ENCODE measurements around the gene DDX1. TPM values are rescaled to one million over a fixed set of nuclear protein-coding genes. Genes with fewer than 3 reads are reported as not detected.

The DDX1 gene
- total and polyA plus RNA-seq, 10 of the 15 experiments (the other 5 are each of a cell fraction or from before 2014, with no cell fraction given) = 53.2 to 134 (median 85.6) TPM

- peak; percentile 39 for TF ChIP-seq NKRF (conservative IDR thresholded peaks at IDR 0.05)
- TF ChIP-seq SREBF2 (IDR thresholded peaks at IDR 0.05; ENCODE audit: low read length) = 0 out of 2 replicates have a peak, but pooled peaks have one; percentile 51
- TF ChIP-seq RELA (IDR thresholded peaks at IDR 0.05; ENCODE audit: borderline replicate concordance, partially characterized antibody) = peak; percentile 33
- peak; percentile 61; the same call in 1 of the 2 replicates for TF ChIP-seq SMAD5 (IDR thresholded peaks at IDR 0.05; ENCODE audit: low read depth)
- no peak for TF ChIP-seq ZBTB4 (CRISPR knock-in tag; IDR thresholded peaks at IDR 0.05)
- TF ChIP-seq ZSCAN29 (IDR thresholded peaks at IDR 0.05) = no peak
- TF ChIP-seq MTA2 (IDR thresholded peaks at IDR 0.05; ENCODE audit: low read depth) = no peak
- TF ChIP-seq RCOR1 (conservative IDR thresholded peaks at IDR 0.05; ENCODE audit: low read depth, low read length) = peak; percentile 63; the same call in 1 of the 2 replicates
- TF ChIP-seq BCLAF1 (IDR thresholded peaks at IDR 0.05) = no peak
- no peak for TF ChIP-seq BCL3 (IDR thresholded peaks at IDR 0.05; ENCODE audit: borderline replicate concordance, insufficient read depth, low read depth, low read length, poor library complexity, severe bottlenecking)
- TF ChIP-seq ZNF207 (IDR thresholded peaks at IDR 0.05; ENCODE audit: borderline replicate concordance) = peak; percentile 77; the same call in 1 of the 2 replicates
- TF ChIP-seq KLF5 (IDR thresholded peaks at IDR 0.05; ENCODE audit: partially characterized antibody) = peak; percentile 79
- no peak for TF ChIP-seq ZNF592 (IDR thresholded peaks at IDR 0.05)
- no peak for TF ChIP-seq NRF1 (conservative IDR thresholded peaks at IDR 0.05; ENCODE audit: low read depth, low read length)
- TF ChIP-seq SIN3A (IDR thresholded peaks at IDR 0.05; ENCODE audit: low read depth, low read length) = peak; percentile 68
Measured at GRCh38 chr2:15591692-15592463, at the start of gene DDX1 (continued).
